GM12865 (cell line): ENCODE data around the gene PHLDA1.
A peak's percentile ranks its signal among the peaks of the same experiment; 100 is the strongest.
"Not testable (repeated sequence)": the region's sequence is repeated elsewhere in the genome, so short reads cannot be mapped to it uniquely, and the experiment has no call there.

Source experiments
- DNase-seq: peaks from one replicate; pipeline ENCODE4 v3.0.0; 2010; ENCODE audit warnings: low read depth
- H3K4me3 ChIP-seq: 2 replicates; pipeline ENCODE4 v1.5.1; 2011; ENCODE audit warnings: mild to moderate bottlenecking, low read depth, low read length, control low read depth
- TF ChIP-seq, protein P1 (sequence below): IDR thresholded peaks from 2 replicates; pipeline ENCODE4 v1.5.1; 2011; ENCODE audit warnings: low read length, control low read depth, low read depth, inconsistent platforms; ENCODE audit not compliant: insufficient read depth; ENCODE audit errors: missing control alignments

PHLDA1 gene

GRCh38 chr12:75996861-75997447, 34.6 kb downstream of the PHLDA1 start:
- TF ChIP-seq, protein P1, sequence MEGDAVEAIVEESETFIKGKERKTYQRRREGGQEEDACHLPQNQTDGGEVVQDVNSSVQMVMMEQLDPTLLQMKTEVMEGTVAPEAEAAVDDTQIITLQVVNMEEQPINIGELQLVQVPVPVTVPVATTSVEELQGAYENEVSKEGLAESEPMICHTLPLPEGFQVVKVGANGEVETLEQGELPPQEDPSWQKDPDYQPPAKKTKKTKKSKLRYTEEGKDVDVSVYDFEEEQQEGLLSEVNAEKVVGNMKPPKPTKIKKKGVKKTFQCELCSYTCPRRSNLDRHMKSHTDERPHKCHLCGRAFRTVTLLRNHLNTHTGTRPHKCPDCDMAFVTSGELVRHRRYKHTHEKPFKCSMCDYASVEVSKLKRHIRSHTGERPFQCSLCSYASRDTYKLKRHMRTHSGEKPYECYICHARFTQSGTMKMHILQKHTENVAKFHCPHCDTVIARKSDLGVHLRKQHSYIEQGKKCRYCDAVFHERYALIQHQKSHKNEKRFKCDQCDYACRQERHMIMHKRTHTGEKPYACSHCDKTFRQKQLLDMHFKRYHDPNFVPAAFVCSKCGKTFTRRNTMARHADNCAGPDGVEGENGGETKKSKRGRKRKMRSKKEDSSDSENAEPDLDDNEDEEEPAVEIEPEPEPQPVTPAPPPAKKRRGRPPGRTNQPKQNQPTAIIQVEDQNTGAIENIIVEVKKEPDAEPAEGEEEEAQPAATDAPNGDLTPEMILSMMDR, result no peak
- H3K4me3 ChIP-seq, result no peak overlapping the region
- no peak for DNase-seq

GRCh38 chr12:75995691-75996090, 35.9 kb downstream of the PHLDA1 start:
- TF ChIP-seq, protein P1, result no peak
- DNase-seq, result no peak
- H3K4me3 ChIP-seq, result no peak overlapping the region

- no peak for DNase-seq
- TF ChIP-seq, protein P1, result no peak
Observed at GRCh38 chr12:75994069-75994740, 37.4 kb downstream of the PHLDA1 start.

DNA sequence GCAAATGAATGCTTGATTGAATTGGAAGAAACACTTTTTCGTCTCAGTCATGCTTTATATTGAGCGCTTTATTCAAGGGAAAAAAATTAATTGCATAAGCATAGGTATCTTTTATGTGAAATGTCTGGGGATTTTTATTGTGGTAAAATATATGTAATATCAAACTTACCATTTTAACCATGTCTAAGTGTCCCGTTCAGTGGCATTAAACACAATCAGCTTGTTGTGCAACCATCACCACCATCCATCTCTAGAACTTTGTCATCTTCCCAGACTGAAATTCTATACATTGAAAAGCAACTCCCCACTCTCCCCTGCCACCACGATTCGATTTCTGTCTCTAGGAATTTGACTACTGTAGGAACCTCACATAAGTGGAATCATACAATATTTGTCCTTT, 39.8 kb downstream of the PHLDA1 start:
- TF ChIP-seq, protein P1, result no peak
- no peak for DNase-seq
- no peak overlapping the region for H3K4me3 ChIP-seq

More at GRCh38 chr12:75994069-75994740, 37.4 kb downstream of the PHLDA1 start:
- no peak overlapping the region for H3K4me3 ChIP-seq

GRCh38 chr12:75990189-75990912, 41.2 kb downstream of the PHLDA1 start:
- DNase-seq, result no peak
- TF ChIP-seq, protein P1, result no peak
- H3K4me3 ChIP-seq, result no peak overlapping the region

DNA sequence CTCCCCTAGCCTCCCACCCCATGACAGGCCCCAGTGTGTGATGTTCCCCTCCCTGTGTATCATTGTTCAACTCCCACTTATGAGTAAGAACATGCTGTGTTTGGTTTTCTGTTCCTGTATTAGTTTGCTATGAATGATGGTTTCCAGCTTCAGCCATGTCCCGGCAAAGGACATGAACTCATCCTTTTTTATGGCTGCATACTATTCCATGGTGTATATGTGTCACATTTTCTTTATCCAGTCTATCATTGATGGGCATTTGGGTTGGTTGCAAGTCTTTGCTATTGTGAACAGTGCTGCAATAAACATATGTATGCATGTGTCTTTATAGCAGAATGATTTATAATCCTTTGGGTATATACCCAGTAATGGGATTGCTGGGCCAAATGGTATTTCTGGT, 43.9 kb downstream of the PHLDA1 start:
- not testable (repeated sequence) for H3K4me3 ChIP-seq, DNase-seq

GRCh38 chr12:75986001-75986746, 45.4 kb downstream of the PHLDA1 start:
- peak; percentile 15 for DNase-seq
- TF ChIP-seq, protein P1, result no peak
- no peak overlapping the region for H3K4me3 ChIP-seq
